AG09319 (cell line): ENCODE data around the gene SERPINA12.
A peak's percentile ranks its signal among the peaks of the same experiment; 100 is the strongest.
"Not testable (repeated sequence)": the region's sequence is repeated elsewhere in the genome, so short reads cannot be mapped to it uniquely, and the experiment has no call there.

Experiments used
- DNase-seq: peaks from one replicate; pipeline ENCODE4 v3.0.0-alpha.2; 2010; ENCODE audit warnings: low read depth; ENCODE audit errors: extremely low read depth
- TF ChIP-seq, protein P1 (sequence below): IDR thresholded peaks from 2 replicates; pipeline ENCODE4 v1.5.1; 2011; ENCODE audit warnings: low read depth, mild to moderate bottlenecking, inconsistent platforms, low read length, moderate library complexity

The SERPINA12 gene

DNA sequence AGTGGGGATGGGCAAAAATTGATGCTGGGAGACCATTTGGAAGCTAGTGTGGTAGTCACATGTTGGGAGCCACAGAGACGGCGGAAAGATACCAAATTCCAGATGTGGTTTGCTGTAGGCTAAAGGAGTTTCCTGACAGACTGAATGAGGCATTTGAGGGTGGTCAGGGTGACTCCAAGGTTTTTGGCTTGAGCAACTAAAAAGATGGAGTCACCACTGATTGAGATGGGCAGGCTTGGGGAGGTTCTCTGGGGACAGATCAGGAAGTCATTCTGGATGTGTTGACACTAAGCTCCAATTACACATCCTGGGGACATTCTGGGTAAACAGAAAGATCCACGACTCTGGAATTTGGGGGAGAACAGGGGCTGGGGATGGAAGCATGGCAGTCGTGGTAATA is 17.8 kb downstream of the SERPINA12 start:
- TF ChIP-seq, protein P1, sequence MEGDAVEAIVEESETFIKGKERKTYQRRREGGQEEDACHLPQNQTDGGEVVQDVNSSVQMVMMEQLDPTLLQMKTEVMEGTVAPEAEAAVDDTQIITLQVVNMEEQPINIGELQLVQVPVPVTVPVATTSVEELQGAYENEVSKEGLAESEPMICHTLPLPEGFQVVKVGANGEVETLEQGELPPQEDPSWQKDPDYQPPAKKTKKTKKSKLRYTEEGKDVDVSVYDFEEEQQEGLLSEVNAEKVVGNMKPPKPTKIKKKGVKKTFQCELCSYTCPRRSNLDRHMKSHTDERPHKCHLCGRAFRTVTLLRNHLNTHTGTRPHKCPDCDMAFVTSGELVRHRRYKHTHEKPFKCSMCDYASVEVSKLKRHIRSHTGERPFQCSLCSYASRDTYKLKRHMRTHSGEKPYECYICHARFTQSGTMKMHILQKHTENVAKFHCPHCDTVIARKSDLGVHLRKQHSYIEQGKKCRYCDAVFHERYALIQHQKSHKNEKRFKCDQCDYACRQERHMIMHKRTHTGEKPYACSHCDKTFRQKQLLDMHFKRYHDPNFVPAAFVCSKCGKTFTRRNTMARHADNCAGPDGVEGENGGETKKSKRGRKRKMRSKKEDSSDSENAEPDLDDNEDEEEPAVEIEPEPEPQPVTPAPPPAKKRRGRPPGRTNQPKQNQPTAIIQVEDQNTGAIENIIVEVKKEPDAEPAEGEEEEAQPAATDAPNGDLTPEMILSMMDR = no peak
- DNase-seq = no peak

DNA sequence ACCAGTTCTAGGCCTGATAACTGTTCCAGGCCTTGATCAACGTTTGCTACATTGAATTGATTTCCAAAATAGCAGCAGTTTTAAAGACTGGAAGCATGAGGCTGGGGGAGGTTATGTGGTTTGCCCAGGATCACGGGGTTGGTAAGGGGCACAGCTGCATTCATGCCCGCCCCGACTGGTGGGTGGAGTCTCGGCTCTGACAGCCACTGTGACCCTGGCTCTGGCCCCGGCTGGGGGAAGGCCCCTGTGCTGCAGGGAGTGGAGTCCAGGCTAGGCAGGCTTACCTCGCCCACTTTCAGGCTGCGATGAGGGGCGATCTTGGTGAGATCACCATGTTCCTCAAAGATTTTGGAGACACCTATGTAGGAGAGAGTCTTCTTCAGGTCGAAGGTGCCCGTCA is 19.9 kb downstream of the SERPINA12 start:
- no peak for DNase-seq

DNA sequence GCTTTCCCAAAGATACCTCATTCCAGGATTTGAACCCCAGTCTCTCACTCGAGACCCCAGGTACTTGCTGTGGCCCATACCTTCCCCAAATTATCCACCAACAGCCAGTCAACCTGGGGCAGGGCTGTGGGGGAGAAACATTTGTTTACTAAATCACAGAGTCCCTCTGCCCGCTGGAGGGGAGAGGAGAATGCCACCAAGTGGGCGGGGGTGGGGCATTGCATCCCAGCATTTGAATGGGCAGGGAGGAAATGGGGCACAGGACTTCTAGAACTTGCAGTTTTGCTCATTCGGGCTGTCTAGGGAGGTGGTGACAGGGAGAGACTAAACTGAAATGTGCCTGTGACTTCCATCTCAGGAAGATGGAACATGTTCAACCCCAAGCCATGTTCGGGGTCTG is 22.4 kb downstream of the SERPINA12 start:
- TF ChIP-seq, protein P1 = no peak
- DNase-seq = no peak

More for the DNA sequence above, 19.9 kb downstream of the SERPINA12 start:
- TF ChIP-seq, protein P1 = no peak

DNA sequence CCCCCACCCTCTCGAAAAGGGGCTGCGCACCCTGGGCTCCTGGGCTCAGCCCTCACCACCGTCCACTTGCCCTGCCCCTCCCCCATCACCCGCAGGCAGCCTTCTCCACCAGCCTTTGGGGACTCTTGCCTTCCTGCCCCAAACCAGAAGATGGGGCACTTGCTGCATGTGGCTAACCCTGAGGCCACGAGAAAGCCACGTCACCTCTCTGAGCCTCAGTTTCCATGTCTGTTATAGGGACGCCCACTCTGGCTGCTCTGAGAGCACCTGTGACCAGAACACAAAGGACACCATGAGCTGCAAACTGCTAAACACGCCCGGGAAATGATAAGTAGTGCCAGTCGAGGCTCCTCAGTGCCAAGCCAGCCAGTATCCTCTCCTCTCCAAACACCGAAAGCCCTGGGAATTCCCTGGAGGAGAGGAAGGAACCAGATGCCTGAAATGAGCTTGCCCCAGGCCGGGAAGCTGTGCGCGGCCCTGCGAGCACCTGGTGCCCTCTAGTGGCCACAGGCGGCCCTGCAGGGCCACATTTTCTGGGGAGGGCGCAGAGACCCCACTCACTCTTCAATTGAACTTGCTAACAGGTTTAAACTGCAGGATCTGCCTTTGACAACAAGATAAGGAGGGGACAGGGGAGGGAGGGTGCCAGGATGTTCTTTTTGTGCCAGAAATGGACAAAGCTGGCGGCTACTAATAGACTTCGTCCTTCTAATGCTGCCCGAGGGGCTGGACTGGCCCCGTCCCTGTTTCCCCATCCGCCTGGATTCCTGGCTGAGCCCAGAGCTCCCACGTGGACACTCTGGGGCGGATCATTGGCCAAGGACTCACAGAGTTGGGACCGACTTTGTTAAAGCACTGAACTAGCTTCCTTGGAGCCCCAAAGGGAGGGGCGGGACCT is 23.1 kb downstream of the SERPINA12 start:
- DNase-seq = peak; percentile 18
- TF ChIP-seq, protein P1 = no peak; the same call in none of the 2 replicates

DNA sequence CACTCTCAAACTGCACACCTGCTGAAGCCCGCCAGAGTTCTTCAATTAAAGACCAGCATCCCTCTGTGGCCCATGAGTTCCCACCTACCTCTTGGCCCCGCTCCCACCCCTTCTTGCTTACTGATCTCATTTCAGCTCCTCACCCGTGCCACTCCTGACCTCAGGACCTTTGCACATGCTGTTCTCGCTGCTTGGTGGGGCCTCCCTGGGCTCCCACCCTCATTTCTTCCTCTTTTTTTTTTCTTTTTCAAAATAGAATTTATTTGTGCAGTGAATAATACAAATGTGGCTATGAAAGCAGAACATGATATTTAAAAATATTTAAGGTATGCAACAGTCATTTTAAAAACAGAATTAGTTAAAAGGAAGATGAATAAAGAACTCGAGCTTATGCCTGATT is 24.8 kb downstream of the SERPINA12 start:
- DNase-seq = no peak
- TF ChIP-seq, protein P1 = no peak

DNA sequence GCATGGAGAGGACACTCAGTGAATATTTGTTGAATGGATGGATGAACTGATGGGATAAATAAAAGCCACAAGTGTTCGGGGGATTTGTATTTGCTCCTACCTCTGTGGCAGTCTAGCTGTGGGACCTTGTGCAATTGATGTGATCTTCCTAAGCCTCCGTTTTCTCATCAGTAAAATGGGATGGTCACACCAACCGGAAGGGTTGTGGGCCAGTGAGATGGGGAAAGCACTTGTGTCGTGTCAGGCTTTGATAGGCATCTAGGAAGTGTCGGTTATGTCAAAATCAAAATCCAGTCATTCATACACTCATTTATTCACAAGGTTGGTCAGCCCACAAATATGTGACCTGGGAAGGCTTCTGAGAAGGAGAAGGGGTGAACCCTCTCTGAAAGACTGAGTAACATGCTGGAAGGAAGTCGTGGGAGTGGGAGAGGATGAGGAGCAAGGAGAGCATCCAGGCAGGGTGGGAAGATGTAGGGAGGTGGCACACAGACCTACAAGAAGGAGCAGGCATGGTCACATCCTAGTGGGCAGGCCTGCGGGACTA is 25.5 kb downstream of the SERPINA12 start:
- TF ChIP-seq, protein P1 = no peak
- DNase-seq = no peak

DNA sequence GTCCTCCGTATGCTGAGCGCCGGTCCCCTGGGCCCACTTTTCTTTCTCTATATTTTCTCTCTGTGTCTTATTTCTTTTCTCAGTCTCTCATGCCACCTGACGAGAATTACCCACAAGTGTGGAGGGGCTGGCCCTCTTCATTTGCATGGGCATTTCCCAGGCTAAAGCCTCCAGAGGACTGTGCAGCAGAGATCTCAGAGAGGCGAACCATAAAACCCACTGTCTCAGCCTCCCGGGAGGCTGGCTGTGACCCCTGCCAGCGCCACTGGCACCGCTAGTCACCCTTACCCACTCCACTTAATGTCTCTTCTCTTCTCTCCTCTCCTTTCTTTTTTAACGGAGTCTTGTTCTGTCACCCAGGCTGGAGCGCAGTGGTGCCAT is 26.2 kb downstream of the SERPINA12 start:
- TF ChIP-seq, protein P1 = no peak
- no peak for DNase-seq

DNA sequence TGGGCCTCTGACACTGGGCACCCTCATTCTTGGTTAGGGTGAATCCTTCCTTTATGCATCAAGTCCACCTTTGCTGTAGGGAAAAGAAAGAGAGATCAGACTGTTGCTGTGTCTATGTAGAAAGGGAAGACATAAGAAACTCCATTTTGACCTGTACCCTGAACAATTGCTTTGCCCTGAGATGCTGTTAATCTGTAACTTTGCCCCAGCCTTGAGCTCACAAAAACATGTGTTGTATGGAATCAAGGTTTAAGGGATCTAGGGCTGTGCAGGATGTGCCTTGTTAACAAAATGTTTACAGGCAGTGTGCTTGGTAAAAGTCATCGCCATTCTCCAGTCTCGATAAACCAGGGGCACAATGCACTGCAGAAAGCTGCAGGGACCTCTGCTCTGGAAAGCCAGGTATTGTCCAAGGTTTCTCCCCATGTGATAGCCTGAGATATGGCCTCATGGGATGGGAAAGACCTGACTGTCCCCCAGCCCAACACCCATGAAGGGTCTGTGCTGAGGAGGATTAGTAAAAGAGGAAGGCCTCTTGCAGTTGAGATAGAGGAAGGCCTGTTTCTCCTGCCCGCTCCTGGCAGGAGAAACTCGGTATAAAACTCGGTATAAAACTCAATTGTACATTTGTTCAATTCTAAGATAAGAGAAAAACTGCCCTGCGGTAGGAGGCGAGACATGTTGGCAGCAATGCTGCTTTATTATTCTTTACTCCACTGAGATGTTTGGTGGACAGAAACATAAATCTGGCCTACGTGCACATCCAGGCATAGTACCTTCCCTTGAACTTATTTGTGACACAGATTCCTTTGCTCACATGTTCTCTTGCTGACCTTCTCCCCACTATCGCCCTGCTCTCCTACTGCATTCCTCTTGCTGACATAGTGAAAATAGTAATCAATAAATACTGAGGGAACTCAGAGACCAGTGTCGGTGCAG is 26.9 kb downstream of the SERPINA12 start:
- not testable (repeated sequence) for DNase-seq
